SIG-M5 (cell line): ENCODE results near the gene HYAL3.
"Not testable (repeated sequence)": the region's sequence is repeated elsewhere in the genome, so short reads cannot be mapped to it uniquely, and the experiment has no call there.

Experiments used
- DNase-seq: peaks from one replicate; lab custom pipeline; 2025; lab: John Stamatoyannopoulos, UW

The HYAL3 gene

GRCh38 chr3:50269977-50270413, 29.2 kb downstream of the HYAL3 start:
- no peak for DNase-seq

GRCh38 chr3:50269460-50269859, 29.7 kb downstream of the HYAL3 start:
- no peak for DNase-seq

- DNase-seq: no peak
Observed at GRCh38 chr3:50268703-50269451, 30.3 kb downstream of the HYAL3 start, which contains the start of gene SEMA3B. SEMA3B (plus strand) TSS chr3:50269147; CDS start chr3:50269241, 94 bp downstream.

- no peak for DNase-seq
Observed at GRCh38 chr3:50268276-50268675, 30.9 kb downstream of the HYAL3 start.

- DNase-seq: no peak
Observed at GRCh38 chr3:50267280-50267913, 31.8 kb downstream of the HYAL3 start.

- DNase-seq: no peak
Observed at GRCh38 chr3:50266836-50267235, 32.4 kb downstream of the HYAL3 start.

GRCh38 chr3:50266017-50266416, 33.2 kb downstream of the HYAL3 start:
- DNase-seq: no peak

GRCh38 chr3:50265571-50265970, 33.6 kb downstream of the HYAL3 start:
- no peak for DNase-seq

- DNase-seq: no peak
Observed at GRCh38 chr3:50264964-50265485, 34.2 kb downstream of the HYAL3 start.

GRCh38 chr3:50264383-50264963, 34.7 kb downstream of the HYAL3 start:
- DNase-seq: no peak

- no peak for DNase-seq
Observed at GRCh38 chr3:50263478-50264382, 35.5 kb downstream of the HYAL3 start.

- no peak for DNase-seq
Observed at GRCh38 chr3:50262778-50263177, 36.4 kb downstream of the HYAL3 start.

- not testable (repeated sequence) for DNase-seq
Observed at GRCh38 chr3:50262200-50262599, 37.0 kb downstream of the HYAL3 start.

- no peak for DNase-seq
Observed at GRCh38 chr3:50261505-50261904, 37.7 kb downstream of the HYAL3 start.

GRCh38 chr3:50260942-50261441, 38.2 kb downstream of the HYAL3 start:
- no peak for DNase-seq

- peak; percentile 13 for DNase-seq
Observed at GRCh38 chr3:50260027-50260941, 38.9 kb downstream of the HYAL3 start.

- DNase-seq: no peak
Observed at GRCh38 chr3:50259432-50260026, 39.7 kb downstream of the HYAL3 start.

GRCh38 chr3:50258979-50259378, 40.2 kb downstream of the HYAL3 start:
- DNase-seq: no peak

- DNase-seq: no peak
Observed at GRCh38 chr3:50258029-50258680, 41.0 kb downstream of the HYAL3 start.
